Ishikawa (cell line): Measurements from ENCODE around the gene CPNE4.

Source experiments
- CEBPB ChIP-seq: IDR thresholded peaks from 2 replicates; pipeline ENCODE4 v1.6.1; 2012
- CREB1 ChIP-seq: IDR thresholded peaks from 2 replicates; pipeline ENCODE4 v1.6.1; 2012; ENCODE audit warnings: low read depth
- EGR1 ChIP-seq: IDR thresholded peaks from 2 replicates; pipeline ENCODE4 v1.6.1; 2012
- EP300 ChIP-seq: IDR thresholded peaks from 2 replicates; pipeline ENCODE4 v1.6.1; 2012; ENCODE audit warnings: borderline replicate concordance
- FOXM1 ChIP-seq: IDR thresholded peaks from 2 replicates; pipeline ENCODE4 v1.6.1; 2012; ENCODE audit warnings: low read depth, borderline replicate concordance
- NFIC ChIP-seq: IDR thresholded peaks from 2 replicates; pipeline ENCODE4 v1.6.1; 2012
- RAD21 ChIP-seq: IDR thresholded peaks from 2 replicates; pipeline ENCODE4 v1.6.1; 2012; ENCODE audit warnings: low read depth
- TAF1 ChIP-seq: IDR thresholded peaks from 2 replicates; pipeline ENCODE4 v1.6.1; 2012; ENCODE audit warnings: low read depth, mild to moderate bottlenecking
- TCF12 ChIP-seq: IDR thresholded peaks from 2 replicates; pipeline ENCODE4 v1.6.1; 2012; ENCODE audit warnings: low read depth
- TEAD4 ChIP-seq: IDR thresholded peaks from 2 replicates; pipeline ENCODE4 v1.6.1; 2012
- YY1 ChIP-seq: IDR thresholded peaks from 2 replicates; pipeline ENCODE4 v1.6.1; 2012; ENCODE audit warnings: low read depth
- ZBTB7A ChIP-seq: IDR thresholded peaks from 2 replicates; pipeline ENCODE4 v1.6.1; 2012; ENCODE audit warnings: low read depth
- TF ChIP-seq, protein P1 (sequence below): IDR thresholded peaks from 2 replicates; pipeline ENCODE4 v1.6.1; 2012
- TF ChIP-seq, protein P2 (sequence below): IDR thresholded peaks from 2 replicates; pipeline ENCODE4 v1.6.1; 2012; ENCODE audit warnings: low read depth, mild to moderate bottlenecking
- TF ChIP-seq, protein P3 (sequence below): IDR thresholded peaks from 2 replicates; pipeline ENCODE4 v1.6.1; 2012

CPNE4 gene

DNA sequence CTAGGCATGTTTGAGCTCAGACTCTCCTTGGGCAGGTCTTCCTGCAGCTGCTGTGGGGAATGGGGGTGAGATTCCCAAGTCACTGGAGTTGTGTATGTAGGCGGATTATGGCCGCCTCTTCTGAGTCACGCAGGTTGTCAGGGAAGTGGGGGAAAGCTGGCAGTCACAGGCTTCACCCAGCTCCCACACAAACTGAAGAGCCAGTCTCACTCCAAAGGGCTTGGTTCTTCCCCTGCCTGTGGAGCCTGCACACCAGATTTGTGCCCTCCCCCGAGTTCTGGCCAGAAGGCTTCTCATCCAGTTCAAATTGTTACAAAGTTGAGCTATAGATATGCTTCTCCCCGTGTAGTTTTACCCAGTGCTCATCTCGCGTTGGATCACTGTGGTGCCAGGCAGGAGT, 53.5 kb downstream of the CPNE4 start:
- TF ChIP-seq, protein P1, sequence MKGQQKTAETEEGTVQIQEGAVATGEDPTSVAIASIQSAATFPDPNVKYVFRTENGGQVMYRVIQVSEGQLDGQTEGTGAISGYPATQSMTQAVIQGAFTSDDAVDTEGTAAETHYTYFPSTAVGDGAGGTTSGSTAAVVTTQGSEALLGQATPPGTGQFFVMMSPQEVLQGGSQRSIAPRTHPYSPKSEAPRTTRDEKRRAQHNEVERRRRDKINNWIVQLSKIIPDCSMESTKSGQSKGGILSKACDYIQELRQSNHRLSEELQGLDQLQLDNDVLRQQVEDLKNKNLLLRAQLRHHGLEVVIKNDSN, result no peak
- TF ChIP-seq YY1, result no peak

DNA sequence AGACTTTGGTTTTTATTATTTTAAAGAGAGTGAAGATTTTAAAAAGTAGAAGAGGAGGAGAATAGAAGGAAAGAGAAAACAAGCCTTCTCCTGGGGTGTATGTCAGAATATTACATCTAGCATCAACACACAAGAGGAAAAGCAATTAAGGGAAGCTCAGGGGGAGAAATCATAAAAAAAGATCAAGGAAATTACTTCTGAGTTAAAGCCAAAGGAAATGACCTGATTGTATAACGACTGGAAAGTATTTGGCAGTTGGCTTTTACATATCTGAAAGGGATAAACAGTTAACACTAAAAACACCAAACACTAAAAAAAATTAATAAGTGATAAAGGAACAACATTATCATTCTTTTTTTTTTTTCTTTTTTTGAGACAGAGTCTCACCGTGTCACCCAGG, 58.4 kb downstream of the CPNE4 start:
- no peak for TF ChIP-seq EP300
- no peak for TF ChIP-seq RAD21
- TF ChIP-seq EGR1, result no peak
- TF ChIP-seq, protein P1, result no peak
- no peak for TF ChIP-seq YY1
- no peak for TF ChIP-seq ZBTB7A
- TF ChIP-seq NFIC, result no peak
- no peak for TF ChIP-seq FOXM1
- no peak for TF ChIP-seq CEBPB
- TF ChIP-seq, protein P2, sequence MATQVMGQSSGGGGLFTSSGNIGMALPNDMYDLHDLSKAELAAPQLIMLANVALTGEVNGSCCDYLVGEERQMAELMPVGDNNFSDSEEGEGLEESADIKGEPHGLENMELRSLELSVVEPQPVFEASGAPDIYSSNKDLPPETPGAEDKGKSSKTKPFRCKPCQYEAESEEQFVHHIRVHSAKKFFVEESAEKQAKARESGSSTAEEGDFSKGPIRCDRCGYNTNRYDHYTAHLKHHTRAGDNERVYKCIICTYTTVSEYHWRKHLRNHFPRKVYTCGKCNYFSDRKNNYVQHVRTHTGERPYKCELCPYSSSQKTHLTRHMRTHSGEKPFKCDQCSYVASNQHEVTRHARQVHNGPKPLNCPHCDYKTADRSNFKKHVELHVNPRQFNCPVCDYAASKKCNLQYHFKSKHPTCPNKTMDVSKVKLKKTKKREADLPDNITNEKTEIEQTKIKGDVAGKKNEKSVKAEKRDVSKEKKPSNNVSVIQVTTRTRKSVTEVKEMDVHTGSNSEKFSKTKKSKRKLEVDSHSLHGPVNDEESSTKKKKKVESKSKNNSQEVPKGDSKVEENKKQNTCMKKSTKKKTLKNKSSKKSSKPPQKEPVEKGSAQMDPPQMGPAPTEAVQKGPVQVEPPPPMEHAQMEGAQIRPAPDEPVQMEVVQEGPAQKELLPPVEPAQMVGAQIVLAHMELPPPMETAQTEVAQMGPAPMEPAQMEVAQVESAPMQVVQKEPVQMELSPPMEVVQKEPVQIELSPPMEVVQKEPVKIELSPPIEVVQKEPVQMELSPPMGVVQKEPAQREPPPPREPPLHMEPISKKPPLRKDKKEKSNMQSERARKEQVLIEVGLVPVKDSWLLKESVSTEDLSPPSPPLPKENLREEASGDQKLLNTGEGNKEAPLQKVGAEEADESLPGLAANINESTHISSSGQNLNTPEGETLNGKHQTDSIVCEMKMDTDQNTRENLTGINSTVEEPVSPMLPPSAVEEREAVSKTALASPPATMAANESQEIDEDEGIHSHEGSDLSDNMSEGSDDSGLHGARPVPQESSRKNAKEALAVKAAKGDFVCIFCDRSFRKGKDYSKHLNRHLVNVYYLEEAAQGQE, result no peak
- TF ChIP-seq TAF1, result no peak
- TF ChIP-seq CREB1, result no peak

DNA sequence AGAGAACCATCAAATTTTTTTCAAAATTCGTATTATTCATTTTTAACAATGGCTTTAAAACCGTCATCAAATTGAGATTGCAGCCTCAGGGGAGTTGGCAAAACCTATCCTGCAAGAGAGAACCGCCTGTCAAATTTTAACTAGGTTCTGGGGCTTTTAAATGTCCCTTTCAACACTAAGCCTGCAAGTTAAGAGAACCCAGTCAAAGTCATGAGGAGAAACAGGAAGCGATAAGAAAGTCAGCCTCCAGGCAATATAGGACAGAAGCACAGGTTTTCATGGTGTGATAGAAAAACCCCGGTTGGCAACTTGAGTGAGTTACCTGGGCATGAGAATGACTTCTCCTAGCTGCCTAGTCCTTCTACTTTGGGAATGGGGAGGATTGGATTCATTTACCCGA, 59.8 kb downstream of the CPNE4 start:
- TF ChIP-seq YY1, result no peak
- no peak for TF ChIP-seq CEBPB
- no peak for TF ChIP-seq FOXM1
- TF ChIP-seq CREB1, result no peak
- TF ChIP-seq TCF12, result no peak
- TF ChIP-seq RAD21, result no peak
- no peak for TF ChIP-seq EGR1
- no peak for TF ChIP-seq ZBTB7A
- TF ChIP-seq, protein P1, result no peak
- TF ChIP-seq, protein P3, sequence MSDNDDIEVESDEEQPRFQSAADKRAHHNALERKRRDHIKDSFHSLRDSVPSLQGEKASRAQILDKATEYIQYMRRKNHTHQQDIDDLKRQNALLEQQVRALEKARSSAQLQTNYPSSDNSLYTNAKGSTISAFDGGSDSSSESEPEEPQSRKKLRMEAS, result no peak
- TF ChIP-seq NFIC, result no peak
- TF ChIP-seq TAF1, result no peak
- no peak for TF ChIP-seq TEAD4

DNA sequence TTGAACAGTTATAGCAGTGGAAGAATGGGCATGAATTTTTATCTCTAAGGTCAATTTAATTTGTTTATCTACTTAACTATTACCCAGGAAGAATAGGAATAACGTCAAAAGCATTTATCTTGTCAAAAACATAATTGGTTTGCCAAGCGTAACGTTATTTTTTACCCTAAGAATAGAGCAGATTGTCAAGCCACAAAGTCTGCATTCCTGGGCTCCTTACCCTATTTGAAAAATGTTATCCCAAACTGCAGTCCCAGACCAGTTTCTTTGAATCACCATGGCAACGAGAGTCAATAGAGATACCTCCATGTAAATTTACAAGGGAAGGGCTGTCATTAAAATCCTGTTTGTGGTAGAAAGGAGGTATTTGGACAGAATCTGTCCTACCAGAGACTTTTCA, 61.1 kb downstream of the CPNE4 start:
- TF ChIP-seq YY1, result no peak
- no peak for TF ChIP-seq EP300
- no peak for TF ChIP-seq RAD21
- TF ChIP-seq CEBPB, result no peak
- TF ChIP-seq TCF12, result no peak
- TF ChIP-seq EGR1, result no peak
- TF ChIP-seq CREB1, result no peak
- TF ChIP-seq, protein P2, result no peak
- TF ChIP-seq, protein P1, result no peak
- TF ChIP-seq, protein P3, result no peak
- TF ChIP-seq NFIC, result no peak
- no peak for TF ChIP-seq TAF1

DNA sequence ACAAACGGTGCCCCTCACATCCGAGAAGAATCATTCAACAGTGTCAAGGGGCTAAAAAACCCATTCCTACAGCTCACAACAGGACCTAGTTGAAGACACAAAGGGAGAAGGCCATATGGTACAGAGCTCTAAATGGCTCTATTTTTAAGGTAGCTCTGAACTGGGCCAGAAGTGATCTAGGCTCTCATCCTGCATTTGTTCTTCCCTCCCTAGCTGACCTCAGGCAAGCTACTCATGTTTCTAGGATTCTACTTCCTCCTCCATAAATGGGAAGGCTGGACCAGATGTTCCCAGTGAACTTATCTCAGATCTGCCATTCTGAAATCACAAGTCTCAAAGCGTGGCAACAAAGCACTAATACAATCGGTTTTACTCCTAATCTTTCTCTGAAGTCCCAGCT, 62.3 kb downstream of the CPNE4 start:
- TF ChIP-seq ZBTB7A, result no peak
- TF ChIP-seq, protein P2, result no peak
- no peak for TF ChIP-seq TEAD4
- no peak for TF ChIP-seq RAD21
- TF ChIP-seq TAF1, result no peak
- TF ChIP-seq FOXM1, result no peak
- TF ChIP-seq YY1, result no peak
- TF ChIP-seq EGR1, result no peak
- TF ChIP-seq TCF12, result no peak
- no peak for TF ChIP-seq CREB1
- TF ChIP-seq, protein P3, result no peak
- TF ChIP-seq CEBPB, result no peak
- TF ChIP-seq, protein P1, result no peak
- no peak for TF ChIP-seq NFIC
- TF ChIP-seq EP300, result no peak
